H1 (cell line): ENCODE results near the gene SMR3A. TPM values are rescaled to one million over a fixed set of nuclear protein-coding genes. Genes with fewer than 3 reads are reported as not detected.

ENCODE experiments used
- CTCF ChIA-PET: fragments of 300-600 bp; sonication (Branson Sonifier 250); formaldehyde crosslinking; loops from one replicate; lab custom pipeline; 2021; ENCODE audit not compliant: partially characterized antibody; lab: Charles Lee
- POLR2A ChIA-PET: fragments of 300-600 bp; sonication (Branson Sonifier 250); formaldehyde crosslinking; loops from one replicate; lab custom pipeline; 2021; ENCODE audit warnings: inconsistent platforms; ENCODE audit not compliant: partially characterized antibody; lab: Charles Lee
- DNase-seq, 2 experiments: peaks; one replicate each; pipeline versions ENCODE4 v3.0.0 to v3.0.0-alpha.2; 2010 to 2022; ENCODE audit warnings: low spot score in 2 of 2, low read depth in 1 of 2, mixed read lengths in 1 of 2
- FAIRE-seq: peaks from 2 replicates; lab custom pipeline; 2011; peaks lifted over from hg19 to GRCh38; lab: Jason Lieb, UNC
- H2AFZ ChIP-seq: 2 replicates; pipeline ENCODE4 v1.8.1; 2012; ENCODE audit warnings: low read length, inconsistent platforms
- H2AK5ac ChIP-seq: 2 replicates; pipeline ENCODE4 v1.6.1; 2013; ENCODE audit warnings: low read depth, low read length
- H2BK120ac ChIP-seq: replicated peaks from 2 replicates; pipeline ENCODE3; 2013; ENCODE audit warnings: low read depth, low read length, inconsistent platforms
- H2BK12ac ChIP-seq: 2 replicates; pipeline ENCODE4 v1.6.1; 2013; ENCODE audit warnings: low read depth, low read length
- H2BK15ac ChIP-seq: 2 replicates; pipeline ENCODE4 v1.6.1; 2013; ENCODE audit warnings: low read length
- H2BK20ac ChIP-seq: 2 replicates; pipeline ENCODE4 v1.6.1; 2013; ENCODE audit warnings: low read length
- H2BK5ac ChIP-seq: 2 replicates; pipeline ENCODE4 v1.6.1; 2013; ENCODE audit warnings: low read depth, low read length
- H3K14ac ChIP-seq: 2 replicates; pipeline ENCODE4 v1.6.1; 2013; ENCODE audit warnings: inconsistent platforms; ENCODE audit not compliant: insufficient read length
- H3K18ac ChIP-seq: 2 replicates; pipeline ENCODE4 v1.6.1; 2013; ENCODE audit warnings: low read length; ENCODE audit errors: extremely low read depth
- H3K23ac ChIP-seq: 2 replicates; pipeline ENCODE4 v1.6.1; 2013; ENCODE audit warnings: inconsistent platforms; ENCODE audit not compliant: insufficient read length
- H3K23me2 ChIP-seq: 2 replicates; pipeline ENCODE4 v1.6.1; 2013; ENCODE audit warnings: low read depth, low read length
- H3K27ac ChIP-seq: 2 replicates; pipeline ENCODE4 v1.6.1; 2011; ENCODE audit warnings: low read depth, low read length, inconsistent platforms
- H3K27me3 ChIP-seq, 4 experiments: replicated peaks in 1 of 4; 1 replicate in 1 of 4; 2 replicates in 3 of 4; pipeline versions ENCODE4 v1.6.1 to v1.8.1; 2011 to 2013; ENCODE audit warnings: low read length in 3 of 4, mild to moderate bottlenecking in 3 of 4, inconsistent platforms in 2 of 4, mixed read lengths in 2 of 4, moderate library complexity in 1 of 4; ENCODE audit not compliant: control insufficient read depth in 3 of 4, insufficient read depth in 3 of 4; ENCODE audit errors: extremely low read depth in 1 of 4
- H3K36me3 ChIP-seq, 4 experiments: 2 replicates each; pipeline versions ENCODE4 v1.6.1 to v1.8.1; 2011 to 2013; ENCODE audit warnings: mild to moderate bottlenecking in 4 of 4, low read length in 3 of 4, moderate library complexity in 2 of 4, control low read depth in 1 of 4, inconsistent platforms in 1 of 4; ENCODE audit not compliant: insufficient read depth in 4 of 4, control insufficient read depth in 2 of 4
- H3K4ac ChIP-seq: replicated peaks from 2 replicates; pipeline ENCODE3; 2013; ENCODE audit warnings: low read length, low read depth, mixed read lengths, inconsistent platforms; ENCODE audit not compliant: insufficient read length
- H3K4me1 ChIP-seq, 4 experiments: replicated peaks in 1 of 4; 1 replicate in 1 of 4; 2 replicates in 3 of 4; pipeline versions ENCODE4 v1.6.1 to v1.8.1; 2011 to 2013; ENCODE audit warnings: low read length in 3 of 4, inconsistent platforms in 2 of 4, mixed read lengths in 1 of 4; ENCODE audit not compliant: insufficient read depth in 4 of 4, control insufficient read depth in 3 of 4
- H3K4me2 ChIP-seq, 2 experiments: 2 replicates each; pipeline versions ENCODE4 v1.6.1 to v1.8.1; 2011 to 2013; ENCODE audit warnings: low read depth in 2 of 2, low read length in 2 of 2, control low read depth in 1 of 2, inconsistent platforms in 1 of 2, mild to moderate bottlenecking in 1 of 2; ENCODE audit not compliant: insufficient read depth in 1 of 2
- H3K4me3 ChIP-seq, 4 experiments: fragments of 200-600, 300-600 bp in 1 of 4; sonication (generic), shearing (Covaris generic), sonication (Bioruptor Twin) in 1 of 4; 2 replicates each; pipeline versions ENCODE4 v1.5.1 to v1.8.1; 2011 to 2016; ENCODE audit warnings: low read length in 4 of 4, low read depth in 3 of 4, control low read depth in 2 of 4, inconsistent platforms in 2 of 4, mild to moderate bottlenecking in 2 of 4, mixed read lengths in 1 of 4, moderate library complexity in 1 of 4; ENCODE audit not compliant: insufficient read depth in 2 of 4; ENCODE audit errors: extremely low read depth in 1 of 4
- H3K56ac ChIP-seq: replicated peaks from 2 replicates; pipeline ENCODE3; 2013; ENCODE audit warnings: low read depth, mild to moderate bottlenecking, mixed read lengths, low read length, inconsistent platforms; ENCODE audit not compliant: insufficient read length
- H3K79me1 ChIP-seq: 2 replicates; pipeline ENCODE4 v1.6.1; 2013; ENCODE audit warnings: low read depth, low read length, control low read depth
- H3K79me2 ChIP-seq, 2 experiments: 2 replicates each; pipeline versions ENCODE4 v1.6.1 to v1.8.1; 2012 to 2013; ENCODE audit warnings: low read length in 2 of 2, mild to moderate bottlenecking in 2 of 2, inconsistent platforms in 1 of 2; ENCODE audit not compliant: insufficient read depth in 2 of 2, control insufficient read depth in 1 of 2
- H3K9ac ChIP-seq, 4 experiments: replicated peaks in 1 of 4; 1 replicate in 1 of 4; 2 replicates in 3 of 4; pipeline versions ENCODE4 v1.6.1 to v1.8.1; 2011 to 2013; ENCODE audit warnings: low read depth in 3 of 4, low read length in 3 of 4, control low read depth in 2 of 4, mild to moderate bottlenecking in 2 of 4, moderate library complexity in 2 of 4, inconsistent platforms in 1 of 4; ENCODE audit errors: extremely low read depth in 1 of 4
- H3K9me3 ChIP-seq, 2 experiments: 2 replicates each; pipeline versions ENCODE4 v1.6.1 to v1.8.1; 2012 to 2013; ENCODE audit warnings: mild to moderate bottlenecking in 2 of 2, moderate library complexity in 2 of 2, control low read depth in 1 of 2, inconsistent platforms in 1 of 2, low read depth in 1 of 2, low read length in 1 of 2, mixed read lengths in 1 of 2; ENCODE audit not compliant: insufficient read depth in 2 of 2
- H4K20me1 ChIP-seq, 2 experiments: replicated peaks in 1 of 2; 2 replicates each; pipeline versions ENCODE3 to v1.8.1; 2011 to 2013; ENCODE audit warnings: inconsistent platforms in 2 of 2, low read length in 2 of 2, mild to moderate bottlenecking in 1 of 2; ENCODE audit not compliant: insufficient read depth in 2 of 2, control insufficient read depth in 1 of 2
- H4K5ac ChIP-seq: 2 replicates; pipeline ENCODE4 v1.6.1; 2013; ENCODE audit warnings: low read length, low read depth, mixed read lengths, inconsistent platforms; ENCODE audit not compliant: insufficient read length
- H4K8ac ChIP-seq: 2 replicates; pipeline ENCODE4 v1.8.0; 2013; ENCODE audit warnings: mild to moderate bottlenecking, moderate library complexity, low read length, inconsistent platforms; ENCODE audit not compliant: insufficient read depth; ENCODE audit errors: extremely low read depth
- H4K91ac ChIP-seq: replicated peaks from 2 replicates; pipeline ENCODE3; 2013; ENCODE audit warnings: low read length, mixed read lengths, inconsistent platforms; ENCODE audit not compliant: insufficient read length
- BRCA1 ChIP-seq: IDR thresholded peaks from 2 replicates; pipeline ENCODE4 v1.6.1; 2012; ENCODE audit warnings: low read depth, low read length, improper control_type of control experiment
- CTBP2 ChIP-seq: IDR thresholded peaks from 2 replicates; pipeline ENCODE4 v1.7.0; 2011; ENCODE audit warnings: borderline replicate concordance, mild to moderate bottlenecking, moderate library complexity, mixed read lengths, low read length; ENCODE audit not compliant: insufficient read depth, insufficient read length
- GABPA ChIP-seq: IDR thresholded peaks from 2 replicates; pipeline ENCODE4 v1.6.1; 2011; ENCODE audit warnings: mild to moderate bottlenecking, low read length, moderate library complexity, borderline replicate concordance; ENCODE audit not compliant: insufficient read depth
- HDAC2 ChIP-seq, 2 experiments: fragments of 300-600 bp in 1 of 2; sonication (generic) in 1 of 2; IDR thresholded peaks; 2 replicates each; pipeline ENCODE4 v1.6.1; 2011 to 2012; ENCODE audit warnings: low read depth in 2 of 2, low read length in 2 of 2, mild to moderate bottlenecking in 2 of 2, moderate library complexity in 2 of 2, borderline replicate concordance in 1 of 2, inconsistent platforms in 1 of 2
- JUND ChIP-seq: IDR thresholded peaks from 2 replicates; pipeline ENCODE4 v1.6.1; 2011; ENCODE audit warnings: mild to moderate bottlenecking, improper control_type of control experiment, low read length
- KDM5A ChIP-seq: fragments of 200-600 bp; IDR thresholded peaks from 2 replicates; pipeline ENCODE4 v1.7.1; 2012; ENCODE audit warnings: mild to moderate bottlenecking, low read length, inconsistent platforms, mixed read lengths
- POLR2AphosphoS5 ChIP-seq: IDR thresholded peaks from 2 replicates; pipeline ENCODE4 v1.6.1; 2011; ENCODE audit warnings: low read depth, low read length
- RFX5 ChIP-seq: IDR thresholded peaks from 2 replicates; pipeline ENCODE4 v1.6.1; 2011; ENCODE audit warnings: low read depth, low read length, improper control_type of control experiment, borderline replicate concordance
- SUZ12 ChIP-seq: fragments of 200-600 bp; sonication (generic); IDR thresholded peaks from 2 replicates; pipeline ENCODE4 v1.6.1; 2012; ENCODE audit warnings: mild to moderate bottlenecking, inconsistent platforms, low read length, moderate library complexity, mixed read lengths
- WGBS, 2 experiments: shearing (Covaris generic) in 1 of 2; methylation state at CpG; one replicate each; pipeline versions ENCODE4 v1.1.6 to v1.1.7; 2013 to 2015; ENCODE audit warnings: low lambda C conversion rate in 2 of 2, mixed read lengths in 2 of 2, inconsistent platforms in 1 of 2, low coverage in 1 of 2, missing lambda C conversion rate in 1 of 2; ENCODE audit not compliant: insufficient replicate concordance in 2 of 2, insufficient coverage in 1 of 2, insufficient read length in 1 of 2; ENCODE audit errors: extremely low coverage in 1 of 2, missing lambda C conversion rate in 1 of 2; 5-methylcytosine and 5-hydroxymethylcytosine counted together
- polyA plus RNA-seq, 7 experiments: library from polyadenylated mRNA; depleted of rRNA in 3 of 7; stranded (reverse) in 5 of 7; unstranded in 2 of 7; fragments of >200 nt in 5 of 7; fragments of 200-250 nt in 2 of 7; gene quantifications; 1 replicate in 5 of 7; 2 replicates in 1 of 7; 4 replicates in 1 of 7; pipeline versions ENCODE4 v1.2.1 to v1.2.3, GENCODE V29; 2011 to 2013; ENCODE audit warnings: missing spikeins in 2 of 7, mixed read lengths in 2 of 7
- total RNA-seq: library from RNA; stranded (reverse); fragmentation: NEBNext Ultra II Directional; extraction: Animal tissue kit (Norgen Biotek cat#: 25700); gene quantifications from 2 replicates; pipeline ENCODE4 v1.2.1, GENCODE V29; 2021
- TF ChIP-seq, protein P1 (sequence below): IDR thresholded peaks from 2 replicates; pipeline ENCODE4 v1.6.1; 2012; ENCODE audit warnings: inconsistent platforms

The SMR3A gene
- total and polyA plus RNA-seq, 2 of the 8 experiments (the other 6 are each of a cell fraction or from before 2014, with no cell fraction given): not detected

DNA sequence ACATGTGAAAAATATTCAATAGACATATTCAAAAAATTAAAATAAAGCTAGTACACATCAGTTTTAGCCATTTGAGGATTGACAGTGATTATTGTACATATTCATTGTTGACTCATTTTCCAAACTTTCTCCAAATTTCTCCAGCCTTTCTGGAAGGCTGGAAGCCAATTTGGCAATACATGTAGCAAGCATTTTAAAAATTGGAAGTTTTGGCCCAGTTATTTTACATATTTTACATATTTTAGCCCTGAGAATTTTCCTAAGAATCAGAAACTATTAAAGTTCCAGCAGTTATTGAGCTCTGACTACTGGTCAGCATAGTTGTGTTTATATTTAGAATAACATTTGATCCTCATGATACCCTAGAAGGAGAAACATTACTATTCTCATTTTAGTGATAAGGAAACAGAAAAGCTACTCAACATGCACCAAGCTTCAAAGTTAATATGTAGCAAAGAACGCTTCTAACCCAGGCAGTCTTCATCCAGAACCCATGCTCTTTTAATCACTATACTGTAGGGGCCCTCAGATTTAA is 22.6 kb upstream of the SMR3A start:
- Histone ChIP-seq H4K91ac (no peak overlapping the region), H3K14ac (no peak overlapping the region), H3K9me3 (no peaks in the 10 kb centered on the region), H2BK120ac (no peak overlapping the region), H2BK5ac (no peak overlapping the region), H3K27ac (no peak overlapping the region), H3K23me2 (no peaks in the 10 kb centered on the region), H3K9ac (no peak overlapping the region), H4K20me1 (no peaks in the 10 kb centered on the region), H3K4me1 (no peaks in the 10 kb centered on the region), H3K56ac (no peak overlapping the region), H3K4me2 (no peak overlapping the region), H2BK20ac (no peak overlapping the region), H2BK12ac (no peak overlapping the region), H3K4ac (no peak overlapping the region), H2AFZ (no peak overlapping the region), H4K8ac (no peak overlapping the region), H3K4me3 (no peak overlapping the region), H2BK15ac (no peak overlapping the region), H3K23ac (no peak overlapping the region), H3K79me1 (no peaks in the 10 kb centered on the region), H2AK5ac (no peak overlapping the region), H4K5ac (no peak overlapping the region), H3K27me3 (no peaks in the 10 kb centered on the region), H3K36me3 (no peaks in the 10 kb centered on the region), H3K18ac (no peak overlapping the region), H3K79me2 (no peaks in the 10 kb centered on the region)
- CTCF ChIA-PET: no interaction called here
- POLR2A ChIA-PET: no interaction called here
- TF ChIP-seq BRCA1 (no peak), RFX5 (no peak), CTBP2 (no peak), GABPA (no peak), HDAC2 (IDR thresholded peaks at IDR 0.05; ENCODE audit: borderline replicate concordance in 1 of 2, low read depth in 2 of 2, low read length in 2 of 2) (no peak), POLR2AphosphoS5 (no peak), JUND (no peak), SUZ12 (no peak), KDM5A (no peak)
- TF ChIP-seq, protein P1, sequence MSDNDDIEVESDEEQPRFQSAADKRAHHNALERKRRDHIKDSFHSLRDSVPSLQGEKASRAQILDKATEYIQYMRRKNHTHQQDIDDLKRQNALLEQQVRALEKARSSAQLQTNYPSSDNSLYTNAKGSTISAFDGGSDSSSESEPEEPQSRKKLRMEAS: no peak
- DNase-seq (no peak), FAIRE-seq (no peak)
- 90% methylated on average over 1 of the region's 1 CpG; no CpG with 5 or more reads in 1 of the 2 experiments for WGBS, 2 experiments
